Measurements from ENCODE around the gene SERINC4.

The SERINC4 gene

DNA sequence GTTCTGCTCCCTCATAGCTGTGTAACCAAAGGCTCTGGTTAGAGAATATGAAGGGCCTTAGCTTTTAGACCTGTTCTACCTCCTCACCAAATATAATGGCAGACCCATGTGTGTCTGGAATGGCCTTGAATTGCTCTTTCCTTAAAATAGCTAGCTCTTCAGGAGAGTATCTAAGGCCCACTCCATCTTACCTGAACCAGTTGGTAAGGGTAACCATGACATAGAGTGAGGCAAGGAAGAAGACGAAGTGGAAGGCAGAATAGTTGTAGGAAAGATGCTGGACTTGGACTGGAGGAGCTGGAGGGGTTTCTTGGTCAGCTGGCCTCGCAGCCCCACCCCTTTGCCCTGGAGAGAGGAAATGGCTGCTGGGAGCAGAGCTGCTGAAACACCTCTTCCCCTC is 4.8 kb downstream of the SERINC4 start:
- H3K4me3 ChIP-seq (ENCODE audit: low read depth, low read length), result no peak overlapping the region
- no peak for TF ChIP-seq MYC (IDR thresholded peaks at IDR 0.05; ENCODE audit: low read depth, low read length)
- TF ChIP-seq, protein P1, sequence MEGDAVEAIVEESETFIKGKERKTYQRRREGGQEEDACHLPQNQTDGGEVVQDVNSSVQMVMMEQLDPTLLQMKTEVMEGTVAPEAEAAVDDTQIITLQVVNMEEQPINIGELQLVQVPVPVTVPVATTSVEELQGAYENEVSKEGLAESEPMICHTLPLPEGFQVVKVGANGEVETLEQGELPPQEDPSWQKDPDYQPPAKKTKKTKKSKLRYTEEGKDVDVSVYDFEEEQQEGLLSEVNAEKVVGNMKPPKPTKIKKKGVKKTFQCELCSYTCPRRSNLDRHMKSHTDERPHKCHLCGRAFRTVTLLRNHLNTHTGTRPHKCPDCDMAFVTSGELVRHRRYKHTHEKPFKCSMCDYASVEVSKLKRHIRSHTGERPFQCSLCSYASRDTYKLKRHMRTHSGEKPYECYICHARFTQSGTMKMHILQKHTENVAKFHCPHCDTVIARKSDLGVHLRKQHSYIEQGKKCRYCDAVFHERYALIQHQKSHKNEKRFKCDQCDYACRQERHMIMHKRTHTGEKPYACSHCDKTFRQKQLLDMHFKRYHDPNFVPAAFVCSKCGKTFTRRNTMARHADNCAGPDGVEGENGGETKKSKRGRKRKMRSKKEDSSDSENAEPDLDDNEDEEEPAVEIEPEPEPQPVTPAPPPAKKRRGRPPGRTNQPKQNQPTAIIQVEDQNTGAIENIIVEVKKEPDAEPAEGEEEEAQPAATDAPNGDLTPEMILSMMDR (IDR thresholded peaks at IDR 0.05; ENCODE audit: low read depth, low read length), result no peak
- no peak for TF ChIP-seq POLR2A (IDR thresholded peaks at IDR 0.05; ENCODE audit: extremely low read depth, insufficient read length)
- TF ChIP-seq, protein P2, sequence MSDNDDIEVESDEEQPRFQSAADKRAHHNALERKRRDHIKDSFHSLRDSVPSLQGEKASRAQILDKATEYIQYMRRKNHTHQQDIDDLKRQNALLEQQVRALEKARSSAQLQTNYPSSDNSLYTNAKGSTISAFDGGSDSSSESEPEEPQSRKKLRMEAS (IDR thresholded peaks at IDR 0.05; ENCODE audit: low read depth, low read length), result no peak
- no peak for DNase-seq (ENCODE audit: low read depth)

DNA sequence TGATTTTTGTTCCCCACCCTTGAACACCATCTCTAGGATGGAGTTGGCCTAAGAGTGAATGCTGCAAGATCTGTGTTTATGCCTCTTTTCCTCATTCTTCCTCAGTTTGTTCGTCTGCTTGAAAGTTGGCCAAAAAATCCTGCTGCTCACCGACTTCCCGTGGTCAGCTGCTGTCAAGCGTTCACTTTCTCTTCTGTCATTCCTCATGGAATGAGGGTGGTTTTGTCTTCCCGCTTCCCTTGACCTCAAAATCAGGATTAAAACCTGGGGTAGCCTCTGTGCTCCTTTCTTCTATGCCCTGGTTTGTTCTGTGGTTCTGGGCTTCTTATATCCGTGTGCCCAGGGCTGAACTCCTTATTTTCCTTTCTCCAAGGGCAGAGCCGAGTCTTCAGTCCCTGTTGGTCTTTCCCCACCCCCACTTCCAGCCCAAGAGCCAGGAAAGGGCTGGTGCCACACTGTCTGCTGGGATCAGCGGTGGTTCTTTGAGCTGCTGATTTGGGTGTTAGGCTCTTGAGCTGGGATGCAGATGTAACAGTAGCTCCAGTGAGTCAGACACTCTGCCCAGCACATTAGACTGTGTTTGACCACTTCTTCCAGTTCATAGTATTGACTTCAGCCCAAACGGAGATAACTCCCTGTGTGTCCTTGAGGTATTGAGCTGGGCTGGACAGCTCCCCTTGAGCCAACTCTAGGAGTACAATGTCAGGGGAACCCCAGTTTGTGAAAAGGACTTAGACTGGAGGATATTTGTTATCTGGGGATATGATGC is 5.6 kb downstream of the SERINC4 start:
- no peak overlapping the region for H3K4me3 ChIP-seq (ENCODE audit: low read depth, low read length)
- no peak for TF ChIP-seq POLR2A (IDR thresholded peaks at IDR 0.05; ENCODE audit: extremely low read depth, insufficient read length)
- TF ChIP-seq, protein P2 (IDR thresholded peaks at IDR 0.05; ENCODE audit: low read depth, low read length), result no peak
- TF ChIP-seq, protein P1 (IDR thresholded peaks at IDR 0.05; ENCODE audit: low read depth, low read length), result no peak
- no peak for TF ChIP-seq MYC (IDR thresholded peaks at IDR 0.05; ENCODE audit: low read depth, low read length)
- DNase-seq (ENCODE audit: low read depth), result no peak

DNA sequence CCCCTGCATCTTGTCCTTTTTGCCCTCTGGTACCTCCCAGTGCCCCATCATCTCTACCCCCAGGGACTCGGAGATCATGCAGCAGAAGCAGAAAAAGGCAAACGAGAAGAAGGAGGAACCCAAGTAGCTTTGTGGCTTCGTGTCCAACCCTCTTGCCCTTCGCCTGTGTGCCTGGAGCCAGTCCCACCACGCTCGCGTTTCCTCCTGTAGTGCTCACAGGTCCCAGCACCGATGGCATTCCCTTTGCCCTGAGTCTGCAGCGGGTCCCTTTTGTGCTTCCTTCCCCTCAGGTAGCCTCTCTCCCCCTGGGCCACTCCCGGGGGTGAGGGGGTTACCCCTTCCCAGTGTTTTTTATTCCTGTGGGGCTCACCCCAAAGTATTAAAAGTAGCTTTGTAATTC is 6.4 kb downstream of the SERINC4 start:
- TF ChIP-seq POLR2A (IDR thresholded peaks at IDR 0.05; ENCODE audit: extremely low read depth, insufficient read length), result no peak
- TF ChIP-seq, protein P1 (IDR thresholded peaks at IDR 0.05; ENCODE audit: low read depth, low read length), result no peak
- TF ChIP-seq MYC (IDR thresholded peaks at IDR 0.05; ENCODE audit: low read depth, low read length), result no peak
- TF ChIP-seq, protein P2 (IDR thresholded peaks at IDR 0.05; ENCODE audit: low read depth, low read length), result no peak
- DNase-seq (ENCODE audit: low read depth), result no peak
- peak overlapping the region; percentile 95 for H3K4me3 ChIP-seq (ENCODE audit: low read depth, low read length)

DNA sequence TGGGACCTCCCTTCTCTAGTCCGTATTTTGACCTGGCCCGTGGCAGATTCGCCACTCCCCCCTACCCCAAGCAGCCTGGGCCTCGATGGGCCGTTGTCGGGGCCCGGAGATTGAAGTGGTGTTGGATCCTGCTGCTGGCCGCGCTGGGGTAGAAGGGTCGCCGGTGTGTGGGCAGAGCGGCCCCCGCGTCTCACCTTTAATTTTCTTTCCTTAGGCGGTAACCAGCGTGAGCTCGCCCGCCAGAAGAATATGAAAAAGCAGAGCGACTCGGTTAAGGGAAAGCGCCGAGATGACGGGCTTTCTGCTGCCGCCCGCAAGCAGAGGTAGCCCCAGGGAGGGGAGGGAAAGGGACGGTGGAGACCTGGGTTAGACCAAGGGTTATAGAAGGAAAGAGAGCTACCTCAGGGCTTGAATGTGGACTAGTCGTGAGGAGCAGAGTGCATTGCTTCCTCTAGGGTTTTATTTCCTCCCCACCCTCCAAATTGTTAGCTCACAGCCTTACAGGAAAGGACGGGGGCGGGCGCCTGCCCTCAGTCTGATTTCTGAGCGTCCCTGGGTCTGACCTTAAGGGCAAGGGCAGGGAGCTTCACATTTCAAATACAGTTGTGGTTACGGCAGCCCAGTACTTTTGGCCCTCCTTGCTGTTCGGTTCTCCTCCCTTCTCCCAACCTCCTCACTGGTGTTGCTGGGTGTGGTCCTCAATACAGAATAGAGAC is 7.1 kb downstream of the SERINC4 start:
- TF ChIP-seq POLR2A (IDR thresholded peaks at IDR 0.05; ENCODE audit: extremely low read depth, insufficient read length) (no peak), MYC (IDR thresholded peaks at IDR 0.05; ENCODE audit: low read depth, low read length) (no peak)
- TF ChIP-seq, protein P1 (IDR thresholded peaks at IDR 0.05; ENCODE audit: low read depth, low read length), result no peak
- TF ChIP-seq, protein P2 (IDR thresholded peaks at IDR 0.05; ENCODE audit: low read depth, low read length), result no peak
- peak; percentile 49 for DNase-seq (ENCODE audit: low read depth)
- H3K4me3 ChIP-seq (ENCODE audit: low read depth, low read length), result peak overlapping the region; percentile 95

DNA sequence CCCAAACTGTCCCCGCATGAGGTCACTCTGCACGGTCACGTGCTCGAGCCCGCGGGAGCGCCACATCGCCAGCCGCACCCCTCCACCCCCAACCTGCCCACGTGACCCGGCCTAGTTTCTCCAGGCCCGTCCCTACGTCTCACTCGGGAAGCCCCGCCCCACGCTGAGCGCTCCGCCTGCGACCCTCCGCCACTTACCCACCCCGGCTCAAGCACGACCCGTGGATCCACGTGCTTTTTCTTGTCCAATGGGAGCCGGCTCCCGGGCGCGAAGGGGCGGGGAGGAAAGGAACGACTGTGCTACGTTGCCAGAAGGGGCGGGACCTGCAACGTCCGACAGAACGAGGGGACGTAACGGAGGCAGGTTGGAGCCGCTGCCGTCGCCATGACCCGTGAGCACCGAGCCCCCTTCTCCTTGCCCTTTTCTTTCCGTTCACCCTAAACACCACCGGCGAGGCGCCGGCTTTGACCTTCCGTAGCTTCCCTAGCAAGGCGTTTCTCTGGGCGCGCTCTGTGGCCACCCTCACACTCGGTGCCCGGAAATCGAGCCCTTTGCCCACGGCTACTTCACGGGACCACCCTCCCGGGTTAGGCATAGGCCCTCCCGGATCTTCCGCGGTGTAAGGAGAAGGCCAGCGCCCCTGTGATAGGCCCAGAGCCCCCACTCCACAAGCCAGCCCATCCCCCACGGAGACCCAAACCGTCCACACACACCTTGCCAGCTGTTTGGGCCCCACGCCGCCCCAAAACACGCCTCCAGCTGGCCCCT is 7.8 kb downstream of the SERINC4 start, which contains the start of gene SERF2:
Gene SERF2, plus strand, starts transcription at position 328 of the 768 bp plus-strand sequence. Its CDS starts 57 bp downstream, at position 385.
- DNase-seq (ENCODE audit: low read depth), result peak; percentile 100
- TF ChIP-seq POLR2A (IDR thresholded peaks at IDR 0.05; ENCODE audit: extremely low read depth, insufficient read length) (peak; percentile 96), MYC (IDR thresholded peaks at IDR 0.05; ENCODE audit: low read depth, low read length) (peak; percentile 98)
- TF ChIP-seq, protein P1 (IDR thresholded peaks at IDR 0.05; ENCODE audit: low read depth, low read length), result no peak
- TF ChIP-seq, protein P2 (IDR thresholded peaks at IDR 0.05; ENCODE audit: low read depth, low read length), result peak; percentile 100
- peak within 1 kb of the TSS; percentile 95 for H3K4me3 ChIP-seq (ENCODE audit: low read depth, low read length)
